ENCODE results near the gene CCDC15. TPM values are rescaled to one million over a fixed set of nuclear protein-coding genes. Genes with fewer than 3 reads are reported as not detected.

The CCDC15 gene
- total and polyA plus RNA-seq, 2 experiments from 2014 or later = 2.9 to 3.3 TPM

DNA sequence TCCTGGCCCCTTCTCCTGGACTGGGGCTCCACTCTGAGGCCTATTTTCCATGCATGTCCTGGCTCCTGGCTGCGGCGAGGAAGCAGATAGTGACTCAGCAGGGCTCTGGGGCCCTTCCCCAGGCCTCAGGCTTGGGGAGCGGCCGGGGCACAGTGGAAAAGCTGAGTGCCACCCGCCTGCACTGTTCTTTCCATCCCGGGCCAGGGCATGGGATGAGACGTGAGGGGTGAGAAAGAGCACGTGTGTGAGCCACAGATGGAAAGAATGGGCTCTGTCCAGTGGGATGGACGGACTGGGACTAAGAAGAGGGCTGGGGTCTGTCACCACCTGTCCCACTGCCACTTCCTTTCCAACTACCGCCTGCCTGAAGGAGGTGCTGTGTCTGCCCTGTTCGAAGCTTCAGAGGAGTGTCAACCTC, 121.9 kb downstream of the CCDC15 start:
- Mint-ChIP-seq H3K27me3 (ENCODE audit: insufficient read depth, low read depth, poor library complexity) (peaks cover 18% of the 10 kb centered on the region), H3K27ac (no peak overlapping the region), H3K4me1 (peaks cover 9% of the 10 kb centered on the region), H3K9me3 (no peaks in the 10 kb centered on the region; the same call in 2 of the 3 replicates), H3K4me3 (no peak overlapping the region), H3K36me3 (ENCODE audit: low read depth) (no peaks in the 10 kb centered on the region)
- H3K9me2 ChIP-seq (ENCODE audit: insufficient read depth) = no peaks in the 10 kb centered on the region
- peak; percentile 16 to 58; a peak in 2 of 4 replicates for TF ChIP-seq CTCF (conservative IDR thresholded peaks at IDR 0.05; ENCODE audit: low read depth in 2 of 2)
- TF ChIP-seq ZNF114 (CRISPR knock-in tag; IDR thresholded peaks at IDR 0.05) = no peak
- TF ChIP-seq EZH2 (IDR thresholded peaks at IDR 0.05; ENCODE audit: low read depth, unreplicated experiment) = no peak
- H3F3A ChIP-seq (replicated peaks; ENCODE audit: low read depth) = no peaks in the 10 kb centered on the region
- no peak overlapping the region for H3K27ac ChIP-seq (ENCODE audit: low read depth)
- H3K4me2 ChIP-seq = no peak overlapping the region
- ATAC-seq (peak; percentile 49), DNase-seq (ENCODE audit: low spot score) (no peak)
- H3K79me2 ChIP-seq (replicated peaks; ENCODE audit: insufficient read depth) = no peaks in the 10 kb centered on the region
- no peaks in the 10 kb centered on the region for H3K27me3 ChIP-seq (ENCODE audit: insufficient read depth)
- no peaks in the 10 kb centered on the region for H3K36me3 ChIP-seq (ENCODE audit: insufficient read depth)
- no peaks in the 10 kb centered on the region for H3K4me1 ChIP-seq (ENCODE audit: insufficient read depth)
- H2AFZ ChIP-seq = no peak overlapping the region
- H4K20me1 ChIP-seq (replicated peaks; ENCODE audit: insufficient read depth) = no peaks in the 10 kb centered on the region
- no peak overlapping the region for H3K4me3 ChIP-seq

- H4K20me1 ChIP-seq (replicated peaks; ENCODE audit: insufficient read depth) = no peaks in the 10 kb centered on the region
- Mint-ChIP-seq H3K27ac (no peak overlapping the region), H3K36me3 (ENCODE audit: low read depth) (no peaks in the 10 kb centered on the region), H3K9me3 (no peaks in the 10 kb centered on the region; the same call in 2 of the 3 replicates), H3K27me3 (ENCODE audit: insufficient read depth, low read depth, poor library complexity) (peaks cover 18% of the 10 kb centered on the region), H3K4me3 (no peak overlapping the region), H3K4me1 (peaks cover 3% of the 10 kb centered on the region)
- no peak for ATAC-seq
- H3K4me3 ChIP-seq = no peak overlapping the region
- no peaks in the 10 kb centered on the region for H3K36me3 ChIP-seq (ENCODE audit: insufficient read depth)
- H3F3A ChIP-seq (replicated peaks; ENCODE audit: low read depth) = no peaks in the 10 kb centered on the region
- H3K4me1 ChIP-seq (ENCODE audit: insufficient read depth) = no peaks in the 10 kb centered on the region
- H2AFZ ChIP-seq = no peak overlapping the region
- H3K9me2 ChIP-seq (ENCODE audit: insufficient read depth) = no peaks in the 10 kb centered on the region
- no peak overlapping the region for H3K4me2 ChIP-seq
- no peaks in the 10 kb centered on the region for H3K27me3 ChIP-seq (ENCODE audit: insufficient read depth)
- H3K27ac ChIP-seq (ENCODE audit: low read depth) = no peak overlapping the region
- no peak for TF ChIP-seq ZNF462 (CRISPR knock-in tag; IDR thresholded peaks at IDR 0.05)
- 0 out of 4 replicates have a peak, but pooled peaks of 1 of the 2 experiments have one; percentile 3 for TF ChIP-seq CTCF (conservative IDR thresholded peaks at IDR 0.05; ENCODE audit: low read depth in 2 of 2)
- H3K79me2 ChIP-seq (replicated peaks; ENCODE audit: insufficient read depth) = no peaks in the 10 kb centered on the region
- no peak for DNase-seq (ENCODE audit: low spot score)
Measured at GRCh38 chr11:125076378-125076945, 122.5 kb downstream of the CCDC15 start.
